Measurements from ENCODE around the gene SLC41A3.
"Not testable (repeated sequence)": the region's sequence is repeated elsewhere in the genome, so short reads cannot be mapped to it uniquely, and the experiment has no call there.

SLC41A3 gene

DNA sequence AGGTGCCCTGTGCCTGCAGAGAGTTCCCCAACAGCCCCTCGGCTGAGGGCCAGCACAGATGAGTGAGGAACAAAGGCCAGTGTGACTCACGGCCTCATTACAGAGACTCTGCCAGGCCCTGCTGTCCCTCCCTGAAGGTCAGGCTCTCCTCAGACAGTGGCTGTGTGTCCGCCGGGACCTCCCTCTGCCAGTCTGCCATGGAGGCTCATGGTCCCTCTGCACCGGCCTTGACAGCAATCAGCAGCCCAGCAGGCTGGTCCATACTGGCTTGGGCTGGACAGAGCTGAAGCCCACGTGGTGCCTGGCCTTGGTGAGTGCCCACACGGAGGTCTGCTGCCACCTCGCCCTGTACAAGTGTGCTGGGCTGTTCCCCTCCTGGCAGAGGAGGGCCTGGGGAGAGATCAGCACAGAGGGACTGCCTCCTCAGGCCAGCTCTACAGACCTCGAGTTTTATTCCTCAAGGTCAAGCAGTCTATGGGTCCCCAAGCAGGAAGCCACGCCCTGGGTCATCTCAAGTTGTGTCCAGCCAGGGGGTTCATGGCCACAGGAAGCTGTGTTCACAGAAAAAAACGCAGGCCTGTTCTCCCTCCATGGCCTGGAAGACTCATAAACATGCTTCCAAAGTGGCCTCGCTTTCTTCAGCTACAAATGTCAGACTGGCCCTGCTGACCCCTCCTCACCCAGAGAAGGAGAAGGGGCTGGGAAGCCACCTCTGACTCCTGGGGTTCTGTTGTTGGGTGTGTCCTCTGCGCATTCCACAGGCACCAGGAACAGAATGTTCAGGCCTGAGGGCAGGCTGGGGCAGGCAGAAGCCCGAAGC, 27.0 kb downstream of the SLC41A3 start:
- no peak for DNase-seq (ENCODE audit: low read depth in 2 of 3, low spot score in 1 of 3)

DNA sequence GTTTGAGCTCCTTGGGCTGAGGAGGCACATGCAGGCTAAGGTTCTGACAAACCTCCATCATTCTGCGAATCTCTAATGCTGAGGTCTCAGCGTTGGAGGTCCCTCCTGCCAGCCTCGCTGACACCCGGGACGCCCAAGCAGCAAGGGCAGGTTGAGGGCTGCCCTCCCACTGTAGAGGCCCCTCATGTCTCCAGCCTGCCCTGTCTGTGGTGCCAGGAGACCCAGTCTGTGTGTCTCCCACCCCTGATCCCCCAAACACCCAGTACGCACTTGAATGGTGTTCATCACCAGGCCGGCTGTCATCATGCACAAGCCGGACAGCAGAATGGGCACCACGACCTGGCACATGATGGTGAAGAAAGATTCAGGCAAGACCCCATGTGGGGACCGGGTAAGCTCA, 27.8 kb downstream of the SLC41A3 start:
- DNase-seq (ENCODE audit: low read depth in 2 of 3, low spot score in 1 of 3), result no peak

DNA sequence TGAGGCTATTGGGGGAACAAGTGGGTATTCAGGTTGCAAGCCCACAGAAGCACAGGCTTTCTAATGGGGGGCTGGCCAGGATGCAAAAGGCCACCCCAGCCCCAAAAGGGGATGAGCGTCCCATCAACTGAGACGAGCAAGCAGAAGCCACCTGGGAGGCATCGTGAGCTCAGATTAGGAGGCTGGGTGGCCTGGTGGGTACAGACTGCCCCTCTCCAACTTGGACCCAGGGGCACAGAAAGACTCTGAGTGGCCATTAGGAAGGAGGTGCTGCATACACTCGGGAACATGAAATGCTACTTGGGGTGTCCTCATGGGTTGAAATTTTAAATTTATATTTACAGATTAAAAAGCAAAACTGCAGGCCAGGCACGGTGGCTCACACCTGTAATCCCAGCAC, 29.1 kb downstream of the SLC41A3 start:
- no peak for DNase-seq (ENCODE audit: low read depth in 2 of 3, low spot score in 1 of 3)

DNA sequence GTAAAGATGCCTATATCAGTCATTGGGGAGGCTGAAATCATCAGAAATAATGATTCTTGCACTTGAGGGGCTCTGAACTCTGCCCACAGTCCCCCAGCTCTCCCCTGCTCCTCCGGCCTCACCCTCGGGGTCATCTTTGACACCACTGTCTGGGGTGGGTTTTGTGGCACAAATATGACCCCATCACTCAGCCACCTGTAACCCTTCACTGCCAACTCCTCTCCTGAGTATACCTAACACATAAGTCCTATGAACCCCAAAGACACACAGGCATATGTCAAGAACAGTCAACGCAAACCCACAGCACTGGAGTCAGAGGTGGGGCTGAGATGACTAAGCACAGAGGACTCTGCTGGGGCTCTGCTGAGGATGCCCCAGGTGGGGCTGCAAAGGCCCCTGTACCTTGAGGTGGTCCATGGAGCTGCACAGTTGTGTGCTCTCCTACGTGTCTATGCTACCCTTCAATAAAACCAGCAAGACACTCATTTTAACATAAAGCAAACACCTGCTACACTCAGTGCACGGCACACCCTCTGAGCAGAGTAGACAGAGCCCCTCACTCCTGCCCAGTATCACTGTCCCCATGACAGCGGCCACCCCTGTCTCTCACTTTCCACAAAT, 29.9 kb downstream of the SLC41A3 start:
- DNase-seq (ENCODE audit: low read depth in 2 of 3, low spot score in 1 of 3), result no peak

DNA sequence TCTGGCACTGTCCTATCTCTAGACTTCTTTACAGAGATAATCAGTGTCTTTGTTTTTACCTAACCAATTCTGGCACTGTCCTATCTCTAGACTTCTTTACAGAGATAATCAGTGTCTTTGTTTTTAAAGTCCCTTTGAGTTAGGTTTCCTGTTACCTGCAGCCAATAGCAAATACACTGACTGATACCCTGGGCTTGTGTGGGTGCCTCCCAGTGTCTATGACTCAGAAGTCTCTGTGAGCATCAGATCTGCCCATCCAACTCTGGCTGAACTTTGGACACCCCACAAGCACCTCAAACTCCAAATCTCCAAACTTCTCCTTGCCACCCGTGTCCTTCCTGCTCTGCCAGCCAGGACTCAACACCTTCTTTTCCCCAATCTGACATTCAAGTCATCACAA, 30.4 kb downstream of the SLC41A3 start:
- DNase-seq (ENCODE audit: low read depth in 2 of 3, low spot score in 1 of 3), result no peak

DNA sequence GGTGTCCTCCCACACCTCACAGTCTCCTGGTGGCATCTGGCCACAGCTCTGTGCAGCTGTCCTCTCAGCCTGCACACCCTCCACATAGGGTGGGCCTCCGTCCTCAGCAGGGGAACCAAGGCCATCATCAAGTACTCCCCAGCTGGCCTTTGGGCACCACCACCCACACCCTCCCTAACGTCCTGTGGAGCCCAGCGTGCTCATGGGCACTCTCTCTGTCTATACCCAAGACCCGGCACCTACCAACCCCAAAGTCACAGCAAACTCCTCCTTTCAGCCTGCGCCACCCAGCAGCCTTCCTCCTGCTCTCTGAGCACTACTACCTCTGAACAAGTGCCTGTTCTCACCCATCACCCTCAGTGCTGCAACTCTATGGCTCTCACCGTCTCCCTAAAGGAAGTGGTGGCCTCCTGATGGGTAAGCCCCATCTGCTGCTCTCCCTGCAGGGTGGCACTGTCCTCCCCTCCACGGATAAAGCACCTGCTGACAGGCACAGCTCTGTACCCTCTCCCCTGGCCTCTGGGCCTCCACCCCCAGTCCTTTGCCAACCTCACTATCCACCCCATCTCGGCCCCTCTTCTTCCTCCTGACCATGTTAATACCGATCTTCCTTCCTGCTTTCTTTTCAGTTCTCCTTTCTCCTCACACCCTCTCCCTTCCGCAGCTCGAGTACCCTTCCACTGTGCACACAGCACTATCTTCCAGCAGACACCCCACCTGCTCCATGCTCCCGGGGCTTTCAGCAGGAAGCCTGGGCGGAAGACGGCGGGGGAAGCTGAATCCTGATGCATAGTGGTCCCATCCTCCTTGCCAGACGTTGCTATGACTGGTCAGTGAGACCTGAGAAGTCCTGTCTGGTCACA, 31.5 kb downstream of the SLC41A3 start:
- no peak for DNase-seq (ENCODE audit: low read depth in 2 of 3, low spot score in 1 of 3)

DNA sequence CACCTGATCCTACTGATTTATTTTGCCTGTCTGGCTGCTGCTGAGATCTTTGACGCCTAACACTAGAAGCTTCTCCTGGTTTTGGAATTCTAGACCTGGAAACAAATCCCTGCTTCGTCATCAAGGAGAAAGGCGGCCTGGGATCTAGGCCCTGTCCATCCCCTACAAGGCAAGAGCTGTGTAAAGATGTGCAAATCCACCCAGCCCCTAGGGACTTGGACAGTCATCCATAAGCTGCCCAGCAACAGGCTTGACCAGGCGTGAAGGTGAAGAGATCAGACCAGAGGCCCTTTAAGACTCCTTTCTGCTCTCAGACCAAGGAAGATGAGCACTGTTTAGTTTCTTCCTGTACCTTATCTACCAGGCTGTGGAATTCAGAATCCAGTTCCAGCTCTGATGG, 32.2 kb downstream of the SLC41A3 start:
- no peak for DNase-seq (ENCODE audit: low read depth in 2 of 3, low spot score in 1 of 3)

DNA sequence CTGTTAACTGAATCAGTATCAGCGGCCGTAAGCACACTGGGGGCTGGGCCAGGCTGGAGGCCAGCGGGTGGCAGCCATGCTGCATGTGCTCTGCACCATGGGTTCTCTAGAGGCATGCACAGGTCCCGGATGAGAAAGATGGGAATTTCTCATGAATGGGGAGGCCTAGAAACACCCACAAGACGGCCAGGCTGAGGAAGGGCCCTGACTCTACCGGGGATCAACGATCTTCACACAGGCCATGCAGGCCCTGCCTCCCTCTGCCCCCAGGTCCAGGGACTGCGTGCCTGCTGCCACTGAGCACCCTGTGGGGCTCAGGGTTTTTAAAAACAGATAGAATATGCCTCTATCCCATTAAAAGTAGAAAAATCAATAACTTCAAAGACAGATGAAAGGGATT, 32.7 kb downstream of the SLC41A3 start:
- no peak for DNase-seq (ENCODE audit: low read depth in 2 of 3, low spot score in 1 of 3)

DNA sequence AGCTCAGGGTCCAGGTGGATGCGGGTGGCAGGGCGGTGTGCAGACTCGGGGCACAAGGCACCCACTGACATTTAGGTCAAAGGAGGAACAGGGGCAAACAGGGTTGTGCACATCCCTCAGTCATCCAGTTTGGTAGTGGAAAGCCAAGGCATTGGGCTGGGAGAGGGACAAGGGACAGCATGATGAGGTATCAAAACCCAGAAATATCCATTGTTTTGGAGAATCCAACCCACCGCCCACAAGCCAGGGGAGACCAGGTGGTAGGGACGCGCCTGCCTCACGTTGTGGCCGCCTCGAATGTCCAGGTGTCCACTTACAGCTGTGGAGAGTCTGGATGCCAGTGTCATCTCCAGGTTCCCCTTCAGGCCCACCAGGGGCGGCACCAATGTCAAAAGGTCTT, 33.3 kb downstream of the SLC41A3 start:
- DNase-seq (ENCODE audit: low read depth in 2 of 3, low spot score in 1 of 3), result no peak

DNA sequence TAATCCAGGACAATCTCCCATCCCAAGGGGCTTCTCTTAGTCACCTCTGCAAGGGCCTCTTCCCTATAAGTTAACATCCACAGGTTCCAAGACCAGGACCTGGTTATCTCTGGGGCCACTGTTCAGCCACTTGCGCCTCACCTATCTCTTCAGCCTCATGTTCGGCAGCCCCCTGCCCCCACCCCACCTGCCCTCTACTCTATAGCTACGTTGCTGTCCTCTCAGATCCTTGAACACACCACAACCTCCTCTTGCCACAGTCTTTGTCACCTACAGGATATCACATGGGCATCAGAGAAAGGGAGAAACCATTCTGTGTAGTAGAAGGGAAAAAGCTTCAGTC, 33.9 kb downstream of the SLC41A3 start:
- no peak for DNase-seq (ENCODE audit: low read depth in 2 of 3, low spot score in 1 of 3)

DNA sequence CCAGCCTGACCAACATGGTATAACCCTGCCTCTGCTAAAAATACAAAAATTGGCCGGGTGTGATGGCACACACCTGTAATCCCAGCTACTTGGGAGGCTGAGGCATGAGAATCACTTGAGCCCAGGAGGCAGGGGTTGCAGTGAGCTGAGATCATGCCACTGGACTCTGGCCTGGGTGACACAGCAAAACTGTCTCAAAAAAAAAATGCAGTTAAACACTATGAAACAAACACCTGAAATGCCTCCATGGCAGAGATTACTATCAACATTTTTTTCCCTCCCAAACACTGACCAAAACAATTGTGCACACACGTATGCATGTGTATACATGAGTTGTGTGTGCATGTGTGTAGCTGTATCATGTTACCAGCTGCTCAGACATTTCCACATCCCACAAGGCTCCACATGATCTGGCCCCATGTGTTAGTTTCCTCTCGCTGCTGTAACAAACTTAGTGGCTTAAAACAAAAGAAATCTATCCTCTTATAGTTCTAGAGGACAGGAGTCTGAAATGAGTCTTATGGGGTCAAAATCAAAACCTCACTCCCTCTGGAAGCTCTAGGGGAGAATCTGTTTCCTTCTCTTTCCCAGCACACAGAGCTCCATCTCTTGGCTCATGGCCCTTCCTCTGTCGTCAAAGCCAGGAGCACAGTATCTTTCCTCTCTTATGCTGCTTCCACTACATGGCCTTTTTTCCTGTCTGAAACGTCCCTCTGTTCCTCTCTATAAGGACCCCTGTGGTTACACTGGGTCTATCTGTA, 34.5 kb downstream of the SLC41A3 start:
- DNase-seq (ENCODE audit: low read depth in 2 of 3, low spot score in 1 of 3), result no peak

DNA sequence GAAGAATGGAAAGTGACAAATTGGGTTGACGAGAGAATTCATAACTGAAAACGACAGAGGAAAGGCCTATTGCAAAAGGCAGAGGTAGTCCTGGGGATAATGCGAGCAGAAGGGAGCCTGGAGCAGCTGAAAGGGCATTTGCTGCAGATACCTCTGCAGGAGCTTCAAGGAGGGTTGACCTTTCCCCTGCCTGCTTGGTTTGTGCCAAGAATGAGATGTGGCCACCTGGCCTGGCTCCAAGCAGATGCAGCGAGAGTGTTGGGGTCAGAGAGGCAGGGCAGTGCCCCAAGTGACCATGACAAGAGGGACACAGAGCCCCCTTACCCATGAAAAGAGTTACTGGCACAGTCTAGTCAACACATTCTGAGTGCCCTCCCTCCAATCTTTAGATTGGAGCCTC, 43.5 kb downstream of the SLC41A3 start:
- DNase-seq (ENCODE audit: low read depth in 2 of 3, low spot score in 1 of 3), result no peak

DNA sequence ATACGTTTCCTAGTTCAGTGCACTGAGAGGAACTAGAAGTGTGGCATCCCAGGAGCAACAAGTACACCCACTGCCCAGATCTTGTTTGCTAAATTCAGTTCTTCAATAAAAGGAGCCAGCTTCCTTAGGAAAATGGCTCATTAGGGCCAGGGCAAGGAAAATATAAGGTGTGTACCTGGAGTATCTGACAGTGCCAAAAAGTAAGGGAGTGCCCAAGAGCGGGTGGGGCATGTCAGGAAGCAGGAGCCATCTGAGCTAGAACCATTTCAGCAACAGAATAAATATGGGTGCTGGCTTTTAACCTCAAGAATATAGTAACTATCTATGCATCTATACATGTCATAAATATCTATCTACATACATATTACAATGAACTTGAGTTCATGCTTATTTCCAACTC, 44.1 kb downstream of the SLC41A3 start:
- DNase-seq (ENCODE audit: low read depth in 2 of 3, low spot score in 1 of 3), result no peak

DNA sequence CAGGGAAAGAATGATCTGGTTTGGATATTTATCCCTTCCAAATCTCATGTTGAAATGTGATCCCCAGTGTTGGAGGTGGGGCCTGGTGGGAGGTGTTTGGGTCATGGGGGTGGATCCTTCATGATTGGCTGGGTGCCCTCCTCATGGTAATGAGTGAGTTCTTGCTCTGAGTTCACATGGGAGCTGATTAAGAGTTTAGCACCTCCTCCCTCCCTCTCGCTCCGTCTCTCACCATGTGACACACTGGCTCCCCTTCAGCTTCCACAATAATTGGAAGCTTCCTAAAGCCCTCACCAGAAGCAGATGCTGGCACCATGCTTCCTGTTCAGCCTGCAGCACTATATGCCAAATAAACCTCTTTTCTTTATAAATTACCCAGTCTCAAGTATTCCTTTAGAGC, 45.1 kb downstream of the SLC41A3 start:
- not testable (repeated sequence) for DNase-seq (ENCODE audit: low read depth in 2 of 3, low spot score in 1 of 3)

DNA sequence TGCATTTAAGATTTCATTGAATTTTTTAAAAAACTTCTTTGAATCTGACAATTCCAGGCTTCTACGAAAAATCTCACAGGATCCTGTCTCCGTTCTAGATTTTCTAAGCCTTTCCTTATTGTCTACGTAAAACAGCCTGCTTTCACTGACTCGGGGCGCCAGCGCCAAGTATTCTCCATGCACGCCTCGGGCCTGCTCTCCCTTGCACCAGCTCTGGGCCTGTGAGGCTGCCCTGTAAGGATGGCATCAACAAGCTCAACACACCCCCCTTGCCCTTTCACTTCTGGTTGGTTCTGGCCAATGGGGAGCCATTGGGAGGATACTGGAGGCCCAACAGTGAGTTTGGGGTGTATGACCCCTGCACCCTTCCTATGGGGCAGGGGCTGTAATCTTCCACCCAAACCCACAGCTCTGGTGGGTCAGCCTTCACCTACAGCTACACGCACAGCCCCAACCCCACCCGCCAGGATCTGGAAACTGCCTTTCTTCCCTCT, 47.8 kb downstream of the SLC41A3 start:
- DNase-seq (ENCODE audit: low read depth in 2 of 3, low spot score in 1 of 3), result no peak

DNA sequence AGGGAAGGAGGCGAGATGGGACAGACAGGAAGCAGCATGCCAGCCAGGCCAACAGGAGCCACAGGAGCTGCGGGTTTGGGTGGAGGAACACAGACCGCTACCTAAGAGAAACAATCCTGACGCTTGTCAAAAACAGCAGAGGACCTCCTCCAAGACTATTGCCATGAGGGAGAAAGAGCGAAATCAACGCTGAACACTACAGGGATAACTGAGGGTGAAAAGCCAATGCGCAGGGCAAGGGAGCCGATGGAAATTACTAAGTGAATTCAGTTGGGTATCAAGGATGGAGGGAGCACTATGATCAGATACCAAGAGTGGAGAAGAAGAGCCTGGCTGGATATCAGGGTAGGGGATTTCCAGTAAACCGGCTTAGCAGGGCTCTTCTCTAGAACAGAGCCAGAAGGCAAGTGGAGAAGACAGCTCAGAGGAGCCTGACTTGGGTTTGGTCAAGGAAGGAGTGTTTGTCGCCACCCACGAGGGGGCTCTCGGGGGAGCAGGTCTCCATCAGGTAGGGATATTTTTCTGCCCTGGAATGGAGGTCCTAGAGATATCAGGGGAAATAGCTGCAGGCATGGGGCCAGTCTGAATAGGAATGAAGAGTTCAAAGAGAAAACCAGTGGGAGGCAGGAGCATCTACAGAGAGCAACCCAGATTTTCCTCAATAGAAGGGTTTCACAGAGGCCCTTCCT, 48.4 kb downstream of the SLC41A3 start:
- DNase-seq (ENCODE audit: low read depth in 2 of 3, low spot score in 1 of 3), result no peak

DNA sequence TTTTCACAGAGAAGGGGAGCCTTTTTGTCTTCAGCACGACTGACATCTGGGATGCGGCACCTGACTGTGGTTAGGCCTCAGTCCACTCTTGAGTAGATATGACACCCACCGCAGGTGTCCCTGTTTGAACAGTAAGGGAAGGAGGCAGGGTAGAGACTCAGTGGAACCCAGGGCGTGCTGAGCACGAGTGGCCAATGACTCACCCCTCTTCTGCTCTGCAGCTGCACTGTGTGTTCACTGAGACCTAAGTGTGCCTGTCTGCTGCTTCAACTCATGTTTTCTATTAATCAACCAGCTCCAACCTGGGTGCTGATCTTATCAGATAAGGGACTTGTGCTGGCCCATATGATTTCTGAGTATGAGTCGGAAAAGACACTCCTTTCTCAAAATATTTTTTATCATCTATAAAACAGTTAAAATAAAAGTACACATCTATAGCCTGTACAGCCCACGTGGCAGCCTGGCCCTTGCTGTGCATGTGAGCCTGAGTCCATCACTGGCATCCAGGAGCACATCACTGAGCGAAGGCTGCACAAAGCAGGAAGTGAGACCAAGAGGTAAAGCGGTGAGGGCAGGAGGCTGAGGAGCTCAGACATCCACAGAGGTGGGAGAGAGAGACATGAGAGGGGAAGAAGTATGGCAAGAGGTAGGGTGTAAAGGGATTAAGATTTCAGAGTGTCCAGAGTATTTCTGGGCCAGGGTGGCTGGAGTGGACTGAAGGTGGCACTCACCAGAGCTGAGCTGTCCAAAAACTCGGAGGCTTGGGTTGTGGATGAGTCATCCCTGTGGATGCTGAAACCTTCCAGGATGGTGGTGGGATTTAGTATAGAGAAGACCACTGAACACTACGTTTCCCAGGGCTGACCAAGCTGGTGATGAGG, 49.2 kb downstream of the SLC41A3 start:
- no peak for DNase-seq (ENCODE audit: low read depth in 2 of 3, low spot score in 1 of 3)

DNA sequence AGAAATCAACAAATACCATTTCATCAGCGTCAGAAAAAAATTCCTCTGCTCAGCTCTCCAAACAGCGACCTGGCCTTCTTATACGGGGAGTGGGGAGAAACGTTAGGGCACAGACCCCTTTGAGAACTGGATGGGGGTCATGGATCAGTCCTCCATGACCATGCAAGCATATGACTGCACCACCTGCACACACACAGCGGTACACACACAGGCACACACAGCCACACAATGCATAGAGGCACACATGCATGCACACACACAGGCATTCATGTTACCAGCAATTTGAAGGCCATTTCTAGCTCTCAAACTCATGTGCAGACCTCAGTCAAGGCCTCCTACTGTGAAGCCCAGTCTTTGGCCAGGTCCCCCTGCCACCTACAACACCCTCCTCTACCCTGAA, 50.2 kb downstream of the SLC41A3 start:
- DNase-seq (ENCODE audit: low read depth in 2 of 3, low spot score in 1 of 3), result no peak

DNA sequence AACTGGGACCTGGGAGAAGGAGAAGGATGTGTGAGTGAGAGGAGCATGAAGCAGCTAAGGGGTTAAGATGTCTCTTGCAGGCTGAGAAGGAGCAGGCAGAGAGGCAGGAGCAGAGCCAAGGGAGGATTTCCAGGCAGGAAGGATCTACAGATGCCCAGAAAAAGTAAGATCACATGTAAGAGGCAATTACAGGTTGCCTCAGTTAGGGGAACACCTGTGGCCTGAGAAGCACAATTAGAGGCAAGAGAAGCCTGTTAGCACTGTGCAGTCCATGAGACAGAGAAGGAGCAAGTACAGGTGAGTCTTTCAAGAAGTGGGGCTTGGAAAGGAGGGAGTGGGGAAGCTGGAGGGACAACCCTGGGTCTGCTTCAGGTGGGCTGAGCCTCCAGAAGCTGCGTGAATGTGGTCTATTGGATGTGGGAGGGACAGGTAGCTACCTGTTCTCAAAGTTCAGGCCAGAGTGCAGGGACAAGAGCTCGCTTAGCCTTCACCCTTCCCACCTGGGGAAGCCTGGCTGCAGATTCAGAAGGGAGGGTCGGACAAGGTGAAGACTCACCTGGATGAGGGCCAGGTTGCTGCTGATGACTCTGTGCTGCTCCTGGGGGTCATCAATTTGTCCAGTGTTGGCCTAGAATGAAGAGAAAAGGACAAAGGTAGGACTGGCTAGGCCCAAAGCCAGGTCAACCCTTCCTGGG, 50.7 kb downstream of the SLC41A3 start:
- no peak for DNase-seq (ENCODE audit: low read depth in 2 of 3, low spot score in 1 of 3)
